Loucy (cell line): Measurements from ENCODE around the gene SSBP3.

ENCODE experiments used
- H2AFZ ChIP-seq: fragments of 200-600 bp; sonication (generic); 2 replicates; pipeline ENCODE4 v1.6.0; 2016; ENCODE audit warnings: antibody characterized with exemption, mild to moderate bottlenecking, low read length, moderate library complexity
- H3F3A ChIP-seq: fragments of 200-600 bp; 2 replicates; pipeline ENCODE4 v1.6.0; 2016; ENCODE audit warnings: antibody characterized with exemption, low read depth, mild to moderate bottlenecking
- H3K27me3 ChIP-seq: fragments of 200-600 bp; sonication (generic); 2 replicates; pipeline ENCODE4 v1.6.1; 2014; ENCODE audit warnings: low read length, mild to moderate bottlenecking; ENCODE audit not compliant: insufficient read depth, poor library complexity, severe bottlenecking
- H3K36me3 ChIP-seq: fragments of 200-600 bp; sonication (generic); 2 replicates; pipeline ENCODE4 v1.6.1; 2016; ENCODE audit warnings: low read length; ENCODE audit not compliant: insufficient read depth
- H3K4me1 ChIP-seq: fragments of 200-600 bp; sonication (generic); 2 replicates; pipeline ENCODE4 v1.5.1; 2014; ENCODE audit warnings: low read length, mild to moderate bottlenecking; ENCODE audit not compliant: insufficient read depth, poor library complexity, severe bottlenecking
- H3K4me2 ChIP-seq: fragments of 200-600 bp; sonication (generic); 2 replicates; pipeline ENCODE4 v1.6.0; 2014; ENCODE audit warnings: antibody characterized with exemption, low read length, low read depth, mild to moderate bottlenecking; ENCODE audit not compliant: poor library complexity, severe bottlenecking
- H3K4me3 ChIP-seq: fragments of 200-600 bp; sonication (generic); 2 replicates; pipeline ENCODE4 v1.5.1; 2014; ENCODE audit warnings: low read length, mild to moderate bottlenecking, mixed read lengths; ENCODE audit not compliant: poor library complexity, severe bottlenecking
- H3K79me2 ChIP-seq: fragments of 200-600 bp; sonication (generic); 2 replicates; pipeline ENCODE4 v1.6.1; 2014; ENCODE audit warnings: low read length; ENCODE audit not compliant: insufficient read depth
- H3K9ac ChIP-seq: fragments of 200-600 bp; sonication (generic); 2 replicates; pipeline ENCODE4 v1.6.0; 2014; ENCODE audit warnings: mild to moderate bottlenecking, low read depth, low read length, moderate library complexity; ENCODE audit not compliant: poor library complexity, severe bottlenecking
- H3K9me2 ChIP-seq: fragments of 200-600 bp; sonication (generic); replicated peaks from 2 replicates; pipeline ENCODE4 v1.6.1; 2016; ENCODE audit warnings: low read depth, low read length, mixed read lengths
- H3K9me3 ChIP-seq: fragments of 200-600 bp; sonication (generic); 2 replicates; pipeline ENCODE4 v1.6.1; 2014; ENCODE audit warnings: mild to moderate bottlenecking, antibody characterized with exemption, low read length, low read depth; ENCODE audit not compliant: insufficient read depth
- H4K20me1 ChIP-seq: fragments of 200-600 bp; sonication (generic); 2 replicates; pipeline ENCODE4 v1.6.0; 2014; ENCODE audit warnings: antibody characterized with exemption, low read length, mild to moderate bottlenecking; ENCODE audit not compliant: insufficient read depth, poor library complexity, severe bottlenecking
- CTCF ChIP-seq: fragments of 200-600 bp; sonication (generic); conservative IDR thresholded peaks from 2 replicates; pipeline ENCODE4 v1.5.1; 2014; ENCODE audit warnings: mild to moderate bottlenecking, antibody characterized with exemption, low read length
- EZH2phosphoT487 ChIP-seq: fragments of 200-600 bp; IDR thresholded peaks from 2 replicates; pipeline ENCODE4 v1.6.1; 2018; ENCODE audit warnings: antibody characterized with exemption, mild to moderate bottlenecking, moderate library complexity, borderline replicate concordance

Gene SSBP3

GRCh38 chr1:54378874-54379554, 27.2 kb downstream of the SSBP3 start:
- H3K27me3 ChIP-seq, result no peaks in the 10 kb centered on the region
- no peak overlapping the region for H2AFZ ChIP-seq
- peaks cover 9% of the 10 kb centered on the region for H3K4me1 ChIP-seq
- peaks cover 22% of the 10 kb centered on the region; the same call in 1 of the 2 replicates for H3K36me3 ChIP-seq
- no peak overlapping the region for H3K9ac ChIP-seq
- peaks cover 37% of the 10 kb centered on the region for H4K20me1 ChIP-seq
- peaks cover 89% of the 10 kb centered on the region; the same call in 1 of the 2 replicates for H3K79me2 ChIP-seq
- H3K9me3 ChIP-seq, result no peaks in the 10 kb centered on the region
- no peak overlapping the region for H3K4me2 ChIP-seq
- no peak overlapping the region for H3K4me3 ChIP-seq
- no peaks in the 10 kb centered on the region for H3K9me2 ChIP-seq
- H3F3A ChIP-seq, result no peaks in the 10 kb centered on the region
- TF ChIP-seq CTCF (no peak), EZH2phosphoT487 (no peak)

DNA sequence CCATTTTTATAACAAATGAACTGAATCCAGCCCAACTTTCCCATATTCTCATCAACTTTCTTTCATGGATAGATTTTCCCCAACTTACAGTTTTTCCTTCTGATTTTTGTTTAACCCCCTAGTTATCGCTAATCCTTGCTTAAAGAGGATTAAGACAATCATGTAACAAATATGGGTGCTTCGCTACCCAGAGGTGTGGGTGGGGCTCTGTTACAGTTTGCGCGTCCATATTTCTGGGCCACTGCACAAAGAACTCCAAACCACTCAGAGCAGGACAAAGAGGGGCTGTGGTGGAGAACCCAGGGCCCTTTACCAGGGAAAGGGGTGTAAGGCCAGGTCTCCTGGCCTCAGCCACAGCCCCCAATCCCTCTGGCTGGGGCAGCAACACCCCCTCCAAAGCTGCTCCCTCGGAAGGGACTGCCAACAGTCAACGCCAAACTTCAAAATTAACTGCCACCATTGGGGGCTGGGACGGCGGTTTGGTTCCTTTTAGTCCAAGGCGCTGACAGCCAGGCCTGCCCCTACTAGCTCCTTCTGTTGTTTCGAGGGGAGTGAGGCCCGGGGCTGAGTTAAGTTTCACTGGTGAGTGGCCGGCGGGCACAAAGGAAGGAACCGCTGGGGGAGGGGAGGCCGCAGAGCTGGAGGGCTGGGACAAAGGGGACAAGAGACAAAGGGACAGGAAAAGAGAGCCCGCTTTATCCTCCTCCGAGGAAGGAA, 27.9 kb downstream of the SSBP3 start:
- H3K4me2 ChIP-seq, result no peak overlapping the region
- peaks cover 41% of the 10 kb centered on the region for H4K20me1 ChIP-seq
- TF ChIP-seq EZH2phosphoT487, result no peak
- no peak for TF ChIP-seq CTCF
- H3K27me3 ChIP-seq, result no peaks in the 10 kb centered on the region
- H3K4me1 ChIP-seq, result peaks cover 9% of the 10 kb centered on the region
- peaks cover 22% of the 10 kb centered on the region; the same call in 1 of the 2 replicates for H3K36me3 ChIP-seq
- H3K9me2 ChIP-seq, result no peaks in the 10 kb centered on the region
- no peak overlapping the region for H3K9ac ChIP-seq
- H3K79me2 ChIP-seq, result peaks cover 89% of the 10 kb centered on the region; the same call in 1 of the 2 replicates
- no peaks in the 10 kb centered on the region for H3K9me3 ChIP-seq
- no peak overlapping the region for H2AFZ ChIP-seq
- no peaks in the 10 kb centered on the region for H3F3A ChIP-seq
- H3K4me3 ChIP-seq, result no peak overlapping the region

GRCh38 chr1:54377040-54377691, 29.0 kb downstream of the SSBP3 start:
- peaks cover 96% of the 10 kb centered on the region; the same call in 1 of the 2 replicates for H3K79me2 ChIP-seq
- H3K9me3 ChIP-seq, result no peaks in the 10 kb centered on the region
- H3K27me3 ChIP-seq, result no peaks in the 10 kb centered on the region
- peaks cover 22% of the 10 kb centered on the region; the same call in 1 of the 2 replicates for H3K36me3 ChIP-seq
- no peak overlapping the region for H3K4me2 ChIP-seq
- TF ChIP-seq EZH2phosphoT487 (no peak), CTCF (no peak)
- H3F3A ChIP-seq, result no peaks in the 10 kb centered on the region
- no peak overlapping the region for H3K9ac ChIP-seq
- H2AFZ ChIP-seq, result no peak overlapping the region
- H3K9me2 ChIP-seq, result no peaks in the 10 kb centered on the region
- H3K4me3 ChIP-seq, result no peak overlapping the region
- peaks cover 13% of the 10 kb centered on the region for H3K4me1 ChIP-seq
- H4K20me1 ChIP-seq, result peaks cover 46% of the 10 kb centered on the region
